Smooth muscle cell (in vitro differentiated cells): Measurements from ENCODE around the gene FRY. TPM values are rescaled to one million over a fixed set of nuclear protein-coding genes. Genes with fewer than 3 reads are reported as not detected.

Experiments used
- DNase-seq: peaks from one replicate; lab custom pipeline; 2025; ENCODE audit not compliant: unreplicated experiment; lab: John Stamatoyannopoulos, UW
- H2AFZ ChIP-seq: fragments of 200-600 bp; sonication (generic); 2 replicates; pipeline ENCODE4 v1.6.0; 2016; ENCODE audit warnings: antibody characterized with exemption, low read depth, mild to moderate bottlenecking
- H3F3A ChIP-seq: fragments of 200-600 bp; sonication (generic); 2 replicates; pipeline ENCODE4 v1.6.0; 2017; ENCODE audit warnings: antibody characterized with exemption, low read depth
- H3K27ac ChIP-seq: fragments of 200-600 bp; sonication (generic); 2 replicates; pipeline ENCODE4 v1.5.1; 2016; ENCODE audit warnings: low read depth, mild to moderate bottlenecking
- H3K27me3 ChIP-seq: fragments of 200-600 bp; sonication (generic); 2 replicates; pipeline ENCODE4 v1.6.1; 2016; ENCODE audit warnings: low read depth, mild to moderate bottlenecking
- H3K36me3 ChIP-seq: fragments of 200-600 bp; sonication (generic); 2 replicates; pipeline ENCODE4 v1.5.1; 2016; ENCODE audit warnings: low read depth
- H3K4me1 ChIP-seq: fragments of 200-600 bp; sonication (generic); 2 replicates; pipeline ENCODE4 v1.5.1; 2016; ENCODE audit warnings: low read depth
- H3K4me2 ChIP-seq: fragments of 200-600 bp; sonication (generic); 2 replicates; pipeline ENCODE4 v1.6.0; 2016; ENCODE audit warnings: mild to moderate bottlenecking
- H3K4me3 ChIP-seq: fragments of 200-600 bp; sonication (generic); 2 replicates; pipeline ENCODE4 v1.5.1; 2016; ENCODE audit warnings: mild to moderate bottlenecking
- H3K79me2 ChIP-seq: fragments of 200-600 bp; sonication (generic); 2 replicates; pipeline ENCODE4 v1.6.0; 2016; ENCODE audit warnings: low read depth, mild to moderate bottlenecking
- H3K9ac ChIP-seq: fragments of 200-600 bp; sonication (generic); 2 replicates; pipeline ENCODE4 v1.6.0; 2016; ENCODE audit warnings: low read depth
- H3K9me3 ChIP-seq: fragments of 200-600 bp; sonication (generic); replicated peaks from 2 replicates; pipeline ENCODE4 v1.5.1; 2016; ENCODE audit warnings: low read depth
- H4K20me1 ChIP-seq: fragments of 200-600 bp; sonication (generic); 2 replicates; pipeline ENCODE4 v1.6.0; 2016; ENCODE audit warnings: low read depth
- CTCF ChIP-seq: fragments of 200-600 bp; sonication (generic); IDR thresholded peaks from 2 replicates; pipeline ENCODE4 v1.5.1; 2017; ENCODE audit warnings: borderline replicate concordance, mild to moderate bottlenecking, antibody characterized with exemption; ENCODE audit not compliant: insufficient read depth, poor library complexity, severe bottlenecking
- WGBS: methylation state at CpG from one replicate; pipeline ENCODE4 v1.1.7; 2016; ENCODE audit warnings: low lambda C conversion rate; 5-methylcytosine and 5-hydroxymethylcytosine counted together
- polyA plus RNA-seq: library from polyadenylated mRNA; unstranded; fragments of >200 nt; fragmentation: Nextera tagmentation; extraction: Ambion mirVana; gene quantifications from 2 replicates; pipeline ENCODE4 v1.2.1, GENCODE V29; 2016
- total RNA-seq: library from RNA; depleted of rRNA; stranded (reverse); fragments of >200 nt; gene quantifications from 2 replicates; pipeline ENCODE4 v1.2.3, GENCODE V29; 2014

The FRY gene
- total and polyA plus RNA-seq, 2 experiments from 2014 or later: 1.1 to 3.2 TPM

GRCh38 chr13:32029684-32030083, 1.9 kb upstream of the FRY start:
- no peaks in the 10 kb centered on the region for H3K79me2 ChIP-seq
- H3K36me3 ChIP-seq: no peaks in the 10 kb centered on the region
- H4K20me1 ChIP-seq: no peaks in the 10 kb centered on the region
- no peaks in the 10 kb centered on the region for H3F3A ChIP-seq
- peaks cover 27% of the 10 kb centered on the region for H3K4me1 ChIP-seq
- no peak overlapping the region for H3K9ac ChIP-seq
- no peak for TF ChIP-seq CTCF
- no peak overlapping the region for H3K27ac ChIP-seq
- no peak for DNase-seq
- H3K9me3 ChIP-seq: no peaks in the 10 kb centered on the region
- peaks cover 11% of the 10 kb centered on the region for H3K27me3 ChIP-seq
- H3K4me3 ChIP-seq: no peak overlapping the region
- H3K4me2 ChIP-seq: no peak overlapping the region
- 91% methylated on average over 6 of the region's 6 CpGs for WGBS
- H2AFZ ChIP-seq: no peak overlapping the region

GRCh38 chr13:32031815-32032370, 319 bp downstream of the FRY start:
- H3K27me3 ChIP-seq: peaks cover 11% of the 10 kb centered on the region
- H3K4me2 ChIP-seq: peak overlapping the region; percentile 95
- no peaks in the 10 kb centered on the region for H3F3A ChIP-seq
- peak overlapping the region; percentile 97 for H2AFZ ChIP-seq
- H3K9ac ChIP-seq: no peak overlapping the region
- TF ChIP-seq CTCF: no peak
- no peaks in the 10 kb centered on the region for H3K36me3 ChIP-seq
- no peaks in the 10 kb centered on the region for H4K20me1 ChIP-seq
- WGBS: 37% methylated on average over 3 of the region's 3 CpGs
- no peaks in the 10 kb centered on the region for H3K9me3 ChIP-seq
- DNase-seq: no peak
- peak overlapping the region; percentile 76 for H3K4me3 ChIP-seq
- no peaks in the 10 kb centered on the region for H3K79me2 ChIP-seq
- H3K4me1 ChIP-seq: peaks cover 18% of the 10 kb centered on the region
- H3K27ac ChIP-seq: no peak overlapping the region

DNA sequence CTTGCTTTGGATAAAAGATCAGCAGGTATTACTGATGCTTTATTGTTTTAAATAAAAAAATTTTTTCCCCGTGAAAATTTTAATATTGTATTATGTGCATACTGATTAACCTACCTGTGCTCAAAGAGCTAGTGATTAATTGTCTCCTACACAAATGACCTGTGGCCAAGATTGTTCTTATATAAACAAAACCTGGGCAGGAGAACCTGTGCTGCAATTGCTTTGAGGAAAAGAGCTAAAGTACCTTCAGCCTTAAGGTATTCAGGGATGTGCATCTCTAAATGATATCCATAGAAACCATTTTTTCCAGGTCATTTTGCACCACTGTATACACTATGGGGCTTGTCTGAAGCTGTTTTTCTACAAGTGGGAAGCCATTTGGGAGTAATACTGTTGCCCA, 1.2 kb downstream of the FRY start:
- Histone ChIP-seq H3K9me3 (no peaks in the 10 kb centered on the region), H3K27ac (no peak overlapping the region), H3K4me1 (peaks cover 18% of the 10 kb centered on the region), H3F3A (no peaks in the 10 kb centered on the region), H3K4me2 (no peak overlapping the region), H4K20me1 (no peaks in the 10 kb centered on the region), H3K27me3 (peaks cover 11% of the 10 kb centered on the region), H3K9ac (no peak overlapping the region), H3K79me2 (no peaks in the 10 kb centered on the region), H3K36me3 (no peaks in the 10 kb centered on the region), H2AFZ (no peak overlapping the region), H3K4me3 (no peak overlapping the region)
- 79% methylated on average over 1 of the region's 1 CpG for WGBS
- no peak for TF ChIP-seq CTCF
- no peak for DNase-seq

DNA sequence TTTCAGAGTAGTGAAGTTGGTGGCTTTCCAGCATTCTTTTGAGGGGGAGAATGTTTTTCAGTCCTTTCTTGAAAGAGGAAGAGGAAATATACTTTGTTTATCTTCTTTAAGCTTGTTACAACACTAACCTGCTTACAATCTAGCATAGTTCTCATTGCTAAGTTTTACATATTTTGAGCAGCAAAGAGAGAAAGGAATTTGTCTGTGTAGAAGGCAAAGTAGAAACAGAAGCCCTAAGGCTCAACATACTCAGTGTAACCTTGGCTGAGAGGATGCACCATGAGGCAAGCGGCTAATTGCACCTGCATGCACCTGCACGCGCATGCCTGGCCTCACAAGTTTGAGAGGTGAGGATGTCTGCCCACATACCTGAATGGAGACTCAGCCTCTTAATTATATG, 2.2 kb downstream of the FRY start:
- H3K27ac ChIP-seq: no peak overlapping the region
- H4K20me1 ChIP-seq: no peaks in the 10 kb centered on the region
- H3F3A ChIP-seq: no peaks in the 10 kb centered on the region
- H3K79me2 ChIP-seq: no peaks in the 10 kb centered on the region
- H3K9me3 ChIP-seq: no peaks in the 10 kb centered on the region
- peaks cover 16% of the 10 kb centered on the region for H3K4me1 ChIP-seq
- 82% methylated on average over 3 of the region's 3 CpGs for WGBS
- H3K4me3 ChIP-seq: no peak overlapping the region
- no peaks in the 10 kb centered on the region for H3K36me3 ChIP-seq
- no peak for TF ChIP-seq CTCF
- no peak overlapping the region for H3K4me2 ChIP-seq
- H3K9ac ChIP-seq: no peak overlapping the region
- H3K27me3 ChIP-seq: peaks cover 11% of the 10 kb centered on the region
- no peak overlapping the region for H2AFZ ChIP-seq
- DNase-seq: no peak
